A549 (cell line): ENCODE results near the gene DYNC1LI2.

ENCODE experiments used
- CTCF ChIP-seq: fragments of >200 bp; sonication (Bioruptor Twin); formaldehyde crosslinking; IDR thresholded peaks from 3 replicates; pipeline ENCODE4 v1.5.1; 2016
- ESRRA ChIP-seq: fragments of 150-350 bp; IDR thresholded peaks from 2 replicates; pipeline ENCODE4 v1.6.1; 2014; ENCODE audit warnings: mild to moderate bottlenecking, low read length, borderline replicate concordance
- HDAC2 ChIP-seq: fragments of 200-600 bp; sonication (generic); IDR thresholded peaks from 2 replicates; pipeline ENCODE4 v1.6.1; 2016
- MAFK ChIP-seq: fragments of 450-650 bp; IDR thresholded peaks from 2 replicates; pipeline ENCODE4 v1.6.1; 2014; ENCODE audit not compliant: partially characterized antibody
- POLR2A ChIP-seq: IDR thresholded peaks from 2 replicates; pipeline ENCODE4 v1.6.1; 2012; ENCODE audit warnings: mild to moderate bottlenecking, low read length

- no peak for TF ChIP-seq ESRRA
- TF ChIP-seq CTCF, result no peak
- TF ChIP-seq MAFK, result no peak
- TF ChIP-seq HDAC2, result no peak
- TF ChIP-seq POLR2A, result no peak
These were observed 77.7 kb downstream of the DYNC1LI2 start for GRCh38 chr16:66673691-66674090.
